AG04450 (cell line): ENCODE measurements around the gene ATG7. TPM values are rescaled to one million over a fixed set of nuclear protein-coding genes. Genes with fewer than 3 reads are reported as not detected.

Experiments used
- CTCF ChIA-PET: fragments of 300-600, 350-600 bp; formaldehyde crosslinking; extraction: SDS; loops from one replicate; lab custom pipeline; 2022; ENCODE audit warnings: antibody characterized with exemption, inconsistent platforms; lab: Charles Lee
- POLR2A ChIA-PET: fragments of 350-600 bp; formaldehyde crosslinking; extraction: SDS; loops from one replicate; lab custom pipeline; 2021; ENCODE audit warnings: antibody characterized with exemption, inconsistent platforms; lab: Yijun Ruan, JAX
- DNase-seq: peaks from one replicate; pipeline ENCODE4 v3.0.0-alpha.2; 2011; ENCODE audit warnings: low read depth, low spot score
- H3K27ac ChIP-seq: one replicate; pipeline ENCODE4 v1.5.1; 2012; ENCODE audit warnings: low read depth, low read length, control low read depth
- H3K27me3 ChIP-seq: one replicate; pipeline ENCODE4 v1.6.0; 2012; ENCODE audit warnings: low read length; ENCODE audit not compliant: control insufficient read depth, insufficient read depth
- H3K4me3 ChIP-seq: 2 replicates; pipeline ENCODE4 v1.5.1; 2011; ENCODE audit warnings: mild to moderate bottlenecking, low read depth, low read length, control low read depth
- H3K9me3 ChIP-seq: 2 replicates; pipeline ENCODE4 v1.5.1; 2012; ENCODE audit warnings: low read length; ENCODE audit not compliant: control insufficient read depth, insufficient read depth
- polyA plus RNA-seq: library from polyadenylated mRNA; depleted of rRNA; stranded (reverse); fragments of >200 nt; gene quantifications from 2 replicates; pipeline ENCODE4 v1.2.3, GENCODE V29; 2011
- TF ChIP-seq, protein P1 (sequence below): IDR thresholded peaks from 2 replicates; pipeline ENCODE4 v1.5.1; 2011; ENCODE audit warnings: low read depth, low read length, control low read depth, inconsistent platforms

ATG7 gene
- polyA plus RNA-seq, 1 experiment = 51.7 TPM

GRCh38 chr3:11513817-11514135, 241.6 kb downstream of the ATG7 start:
- H3K9me3 ChIP-seq = no peaks in the 10 kb centered on the region; the same call in 1 of the 2 replicates
- ChIA-PET CTCF (no interaction called here), POLR2A (interaction anchor here (0.6 kb wide), 1 partner anchor 708 kb away, joined by 5 read pairs; no protein-coding TSS in a partner anchor)
- peak overlapping the region; percentile 49 for H3K27ac ChIP-seq
- TF ChIP-seq, protein P1, sequence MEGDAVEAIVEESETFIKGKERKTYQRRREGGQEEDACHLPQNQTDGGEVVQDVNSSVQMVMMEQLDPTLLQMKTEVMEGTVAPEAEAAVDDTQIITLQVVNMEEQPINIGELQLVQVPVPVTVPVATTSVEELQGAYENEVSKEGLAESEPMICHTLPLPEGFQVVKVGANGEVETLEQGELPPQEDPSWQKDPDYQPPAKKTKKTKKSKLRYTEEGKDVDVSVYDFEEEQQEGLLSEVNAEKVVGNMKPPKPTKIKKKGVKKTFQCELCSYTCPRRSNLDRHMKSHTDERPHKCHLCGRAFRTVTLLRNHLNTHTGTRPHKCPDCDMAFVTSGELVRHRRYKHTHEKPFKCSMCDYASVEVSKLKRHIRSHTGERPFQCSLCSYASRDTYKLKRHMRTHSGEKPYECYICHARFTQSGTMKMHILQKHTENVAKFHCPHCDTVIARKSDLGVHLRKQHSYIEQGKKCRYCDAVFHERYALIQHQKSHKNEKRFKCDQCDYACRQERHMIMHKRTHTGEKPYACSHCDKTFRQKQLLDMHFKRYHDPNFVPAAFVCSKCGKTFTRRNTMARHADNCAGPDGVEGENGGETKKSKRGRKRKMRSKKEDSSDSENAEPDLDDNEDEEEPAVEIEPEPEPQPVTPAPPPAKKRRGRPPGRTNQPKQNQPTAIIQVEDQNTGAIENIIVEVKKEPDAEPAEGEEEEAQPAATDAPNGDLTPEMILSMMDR = no peak
- H3K27me3 ChIP-seq = no peaks in the 10 kb centered on the region
- H3K4me3 ChIP-seq = no peak overlapping the region
- no peak for DNase-seq

GRCh38 chr3:11514191-11514821, 242.1 kb downstream of the ATG7 start:
- ChIA-PET POLR2A (interaction anchor here (0.6 to 0.7 kb wide), 2 partner anchors 332 to 707 kb away, joined by 5 to 9 read pairs; partner anchors contain the start of gene TAMM41), CTCF (interaction anchor here (0.7 kb wide), 1 partner anchor 135 kb away, joined by 4 read pairs; no protein-coding TSS in a partner anchor)
- Histone ChIP-seq H3K4me3 (no peak overlapping the region), H3K27ac (peak overlapping the region; percentile 57), H3K27me3 (no peaks in the 10 kb centered on the region), H3K9me3 (no peaks in the 10 kb centered on the region; the same call in 1 of the 2 replicates)
- TF ChIP-seq, protein P1 = no peak
- DNase-seq = no peak

GRCh38 chr3:11517601-11518000, 245.4 kb downstream of the ATG7 start:
- ChIA-PET CTCF (no interaction called here), POLR2A (no interaction called here)
- no peak for DNase-seq
- no peaks in the 10 kb centered on the region for H3K27me3 ChIP-seq
- TF ChIP-seq, protein P1 = no peak
- H3K27ac ChIP-seq = no peak overlapping the region
- no peak overlapping the region for H3K4me3 ChIP-seq
- no peaks in the 10 kb centered on the region; the same call in 1 of the 2 replicates for H3K9me3 ChIP-seq

GRCh38 chr3:11521167-11521566, 249.0 kb downstream of the ATG7 start:
- TF ChIP-seq, protein P1 = no peak
- Histone ChIP-seq H3K27ac (no peak overlapping the region), H3K27me3 (no peaks in the 10 kb centered on the region), H3K4me3 (no peak overlapping the region), H3K9me3 (no peaks in the 10 kb centered on the region; the same call in 1 of the 2 replicates)
- no peak for DNase-seq
- POLR2A ChIA-PET = no interaction called here
- CTCF ChIA-PET = no interaction called here

- no peaks in the 10 kb centered on the region for H3K27me3 ChIP-seq
- DNase-seq = no peak
- H3K9me3 ChIP-seq = no peaks in the 10 kb centered on the region; the same call in 1 of the 2 replicates
- H3K4me3 ChIP-seq = no peak overlapping the region
- TF ChIP-seq, protein P1 = no peak
- ChIA-PET POLR2A (no interaction called here), CTCF (interaction anchor here (0.7 to 1.4 kb wide), 2 partner anchors 129 to 143 kb away, joined by 3 read pairs; no protein-coding TSS in a partner anchor)
- H3K27ac ChIP-seq = no peak overlapping the region
Observed at GRCh38 chr3:11522398-11522715, 250.2 kb downstream of the ATG7 start.
